Right renal pelvis (tissue), 4 donors: Measurements from ENCODE around the gene OR10K1. TPM values are rescaled to one million over a fixed set of nuclear protein-coding genes. Genes with fewer than 3 reads are reported as not detected.
"Not testable (repeated sequence)": the region's sequence is repeated elsewhere in the genome, so short reads cannot be mapped to it uniquely, and the experiment has no call there.

Experiments
- DNase-seq, 4 donors: peaks; one replicate each; pipeline ENCODE4 v3.0.0-alpha.2; 2013; ENCODE audit warnings: low read depth in 4 of 4, low spot score in 3 of 4, missing footprints in 1 of 4
- polyA plus RNA-seq, 4 donors: library from polyadenylated mRNA; unstranded; fragments of 120-200 nt; gene quantifications; one replicate each; pipeline ENCODE4 v1.2.1, GENCODE V29; 2013; ENCODE audit not compliant: insufficient read length in 4 of 4

The OR10K1 gene, protein sequence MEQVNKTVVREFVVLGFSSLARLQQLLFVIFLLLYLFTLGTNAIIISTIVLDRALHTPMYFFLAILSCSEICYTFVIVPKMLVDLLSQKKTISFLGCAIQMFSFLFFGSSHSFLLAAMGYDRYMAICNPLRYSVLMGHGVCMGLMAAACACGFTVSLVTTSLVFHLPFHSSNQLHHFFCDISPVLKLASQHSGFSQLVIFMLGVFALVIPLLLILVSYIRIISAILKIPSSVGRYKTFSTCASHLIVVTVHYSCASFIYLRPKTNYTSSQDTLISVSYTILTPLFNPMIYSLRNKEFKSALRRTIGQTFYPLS
- under 1 TPM in 1 of 4 donors, not detected in 3; 0.06 TPM for polyA plus RNA-seq

DNA sequence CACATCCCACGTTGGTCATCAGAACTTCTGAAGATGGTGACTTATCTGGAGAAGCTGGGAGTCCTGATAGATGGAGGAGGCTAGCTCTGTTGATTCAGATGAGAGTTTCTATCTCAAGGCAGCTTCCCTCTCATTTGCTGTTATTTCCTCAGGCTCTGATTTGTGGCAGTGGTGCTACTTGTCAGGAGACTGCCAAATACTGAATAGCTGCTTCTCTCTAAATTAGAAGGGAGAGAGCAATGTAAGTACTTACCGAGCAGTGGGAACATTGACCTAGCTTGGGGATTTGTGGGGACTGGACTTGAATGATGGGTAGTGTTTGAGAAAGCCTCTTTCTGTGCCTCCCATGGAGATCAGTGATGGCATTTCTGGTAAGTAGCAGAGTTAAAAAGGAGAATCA is at the start of gene OR10K1:
TSS of gene OR10K1 (plus strand) at position 301 of the 400 bp plus-strand sequence. CDS start 3,728 bp downstream, outside the sequence.
- DNase-seq, result no peak

DNA sequence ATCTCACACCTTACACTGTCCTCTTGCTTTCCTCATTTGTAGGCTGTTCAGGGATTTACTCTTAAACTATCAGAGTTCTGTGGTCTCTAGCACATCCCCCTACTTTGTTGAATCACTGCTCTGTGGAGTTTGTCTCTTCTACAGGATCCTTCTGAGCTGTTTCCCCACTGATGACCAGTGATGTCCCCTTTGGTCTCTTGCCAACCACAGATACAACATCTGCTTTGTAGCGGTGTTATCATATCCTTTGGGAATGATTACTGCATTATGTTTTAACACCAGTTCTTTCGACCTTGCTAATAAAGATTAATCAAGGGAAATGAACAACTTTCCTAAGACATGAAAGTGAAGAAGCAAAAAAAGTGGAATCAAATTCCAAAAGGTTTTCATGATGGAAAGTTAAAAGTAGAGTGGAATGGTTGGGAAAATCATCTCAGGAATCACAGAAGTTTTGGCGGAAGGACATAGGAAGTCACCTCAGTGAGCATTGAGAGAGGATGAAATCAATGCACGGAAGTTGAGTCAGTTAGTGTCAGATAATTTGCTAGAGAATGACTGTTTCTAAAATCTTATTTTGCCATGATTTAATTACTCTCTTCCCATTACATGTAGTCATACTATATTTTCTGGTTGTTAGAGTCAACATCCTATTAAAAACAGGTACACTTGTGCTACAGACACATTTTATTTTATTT is 46.8 kb upstream of the OR10K1 start:
- no peak for DNase-seq

DNA sequence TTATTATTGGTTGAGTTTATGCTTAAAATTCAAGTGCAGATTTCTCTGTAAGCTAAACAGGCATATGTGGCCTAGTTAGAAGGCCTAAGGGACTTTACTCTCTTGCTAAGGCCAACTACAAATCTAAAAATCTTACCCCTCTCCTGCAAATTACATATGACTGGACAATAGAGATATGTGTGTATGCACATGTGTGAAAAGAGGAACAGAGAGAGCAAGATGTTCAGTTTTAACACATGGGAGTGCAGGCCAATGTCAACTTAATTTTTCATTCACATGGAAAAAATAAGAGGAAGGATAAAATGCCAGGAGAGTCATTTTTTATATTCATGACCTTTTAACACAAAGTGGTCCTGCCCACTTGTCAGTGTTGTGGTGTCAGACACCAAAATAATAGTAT is 44.0 kb upstream of the OR10K1 start:
- DNase-seq, result no peak

DNA sequence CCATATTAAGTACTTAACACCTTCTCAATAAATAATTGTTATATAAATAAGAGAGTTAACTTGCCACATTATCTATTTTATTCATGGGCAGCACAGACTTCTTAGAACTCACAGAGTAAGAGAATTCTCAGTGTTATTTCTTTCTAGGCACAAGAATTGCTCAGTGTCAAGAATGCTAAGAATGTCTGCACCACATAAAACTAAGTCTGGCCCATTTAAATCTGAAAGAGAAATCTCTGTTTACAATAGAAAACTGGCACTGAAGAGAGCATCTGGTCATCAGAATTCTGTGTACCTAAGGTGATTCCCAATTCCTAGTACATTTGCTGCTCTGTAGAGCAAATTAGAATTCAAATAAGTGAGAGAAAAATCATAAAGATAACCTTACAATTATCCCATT is 39.4 kb upstream of the OR10K1 start:
- DNase-seq, result no peak

DNA sequence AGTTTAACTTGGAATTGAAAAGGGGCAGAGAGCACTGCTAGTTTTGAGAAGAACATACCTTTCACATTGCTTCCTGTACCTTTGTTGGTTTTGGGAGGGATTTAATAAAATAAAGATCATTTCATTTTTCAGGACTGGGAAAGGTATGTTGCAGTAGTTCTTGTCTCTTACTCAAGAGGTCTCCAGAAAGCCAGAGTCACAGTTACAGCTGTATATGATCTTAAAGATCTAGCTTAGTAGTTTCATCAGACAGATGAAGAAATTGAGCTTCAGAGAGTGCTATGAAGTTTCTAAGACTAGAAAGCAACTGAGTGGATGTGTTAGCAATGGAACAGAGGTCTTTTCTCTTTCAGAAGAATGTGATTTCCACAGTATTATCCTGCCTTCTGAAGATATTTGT is 36.6 kb upstream of the OR10K1 start:
- no peak for DNase-seq

DNA sequence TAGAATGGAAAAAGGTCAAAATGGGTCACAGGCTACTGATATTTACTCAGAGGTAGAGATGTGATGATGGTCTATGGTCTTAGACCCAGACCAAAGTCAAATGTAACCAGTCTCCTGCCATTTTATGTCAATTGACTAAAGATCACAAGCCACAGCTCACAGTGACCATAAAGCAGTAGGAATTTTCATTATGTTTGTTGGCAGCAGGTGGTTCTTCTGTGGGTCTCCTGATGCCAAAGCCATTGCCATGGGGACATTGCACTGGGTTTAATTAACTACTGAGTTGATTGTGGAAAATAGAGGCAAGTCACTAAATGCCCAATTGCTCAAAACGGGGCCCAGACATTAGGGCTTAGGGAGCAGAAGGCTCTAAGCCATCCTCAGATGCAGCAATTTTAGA is 35.5 kb upstream of the OR10K1 start, which contains the start of gene OR10K2:
TSS of gene OR10K2 (minus strand) at position 101 of the 400 bp plus-strand sequence. CDS start 5,371 bp downstream, outside the sequence.
- no peak for DNase-seq

DNA sequence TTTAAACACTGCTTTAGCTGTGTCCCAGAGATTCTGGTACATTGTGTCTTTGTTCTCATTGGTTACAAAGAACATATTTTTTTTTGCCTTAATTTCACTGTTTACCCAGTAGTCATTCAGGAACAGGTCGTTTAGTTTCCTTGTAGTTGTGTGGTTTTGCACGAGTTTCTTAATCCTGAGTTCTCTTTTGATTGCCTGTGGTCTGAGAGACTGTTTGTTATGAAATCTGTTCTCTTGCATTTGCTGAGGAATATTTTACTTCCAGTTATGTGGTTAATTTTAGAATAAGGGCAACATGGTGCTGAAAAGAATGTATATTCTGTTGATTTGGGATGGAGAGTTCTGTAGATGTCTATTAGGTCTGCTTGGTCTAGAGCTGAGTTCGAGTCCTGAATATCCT is 31.5 kb upstream of the OR10K1 start:
- DNase-seq, result not testable (repeated sequence)

DNA sequence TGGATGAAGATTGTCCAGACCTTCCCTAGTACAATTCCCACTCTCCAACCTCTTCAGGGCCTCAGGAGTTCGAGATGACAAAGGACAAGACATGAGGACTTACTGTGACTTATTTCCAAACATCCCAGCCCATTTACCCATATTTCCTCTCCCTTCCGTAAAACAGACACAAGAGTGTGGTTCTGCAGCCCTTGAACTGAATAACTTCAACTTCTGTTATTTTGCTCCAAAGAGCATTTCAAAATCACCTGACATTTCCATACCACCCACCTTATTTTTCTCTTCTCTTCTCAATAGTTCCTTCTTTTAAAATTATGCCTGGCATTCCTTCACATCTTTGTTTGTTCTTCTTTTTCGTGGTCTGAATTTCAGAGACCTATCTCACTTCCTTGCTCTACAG is 26.9 kb upstream of the OR10K1 start:
- DNase-seq, result no peak

DNA sequence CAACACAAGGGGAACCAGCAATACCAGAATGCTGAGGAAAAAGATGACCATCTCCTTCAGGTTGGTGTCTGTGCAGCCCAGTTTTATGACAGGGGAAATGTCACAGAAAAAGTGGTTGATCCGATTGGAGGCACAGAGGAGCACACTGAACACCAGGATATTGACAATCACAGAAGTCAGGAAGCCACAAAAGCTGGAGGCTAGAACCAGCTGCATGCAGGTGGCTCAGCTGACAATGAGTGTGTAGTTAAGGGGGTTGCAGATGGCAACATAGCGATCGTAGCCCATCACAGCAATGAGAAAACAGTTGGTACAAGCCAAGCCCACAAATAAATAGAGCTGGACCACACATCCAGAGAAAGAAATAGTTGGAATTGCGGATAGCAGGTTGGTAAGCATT is 16.3 kb upstream of the OR10K1 start:
- no peak for DNase-seq

DNA sequence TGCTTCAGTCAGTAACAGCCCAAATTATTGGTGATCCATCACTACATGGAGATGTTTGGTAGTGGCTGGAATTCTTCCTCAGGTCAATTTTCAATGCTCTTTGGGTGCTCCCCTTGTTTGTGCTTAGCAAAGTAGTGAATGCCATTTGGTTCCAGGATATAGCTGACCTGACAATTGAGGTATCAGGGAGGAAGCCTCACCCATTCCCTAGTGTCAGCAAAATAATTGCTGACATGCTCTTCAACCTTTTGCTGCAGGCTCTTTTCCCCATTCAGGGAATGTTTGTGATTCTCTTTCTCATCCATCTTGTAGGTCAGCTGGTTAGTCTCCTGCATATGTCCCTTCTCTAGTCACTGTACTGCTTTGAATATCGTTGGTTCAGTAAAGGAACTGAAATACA is 7.1 kb upstream of the OR10K1 start:
- no peak for DNase-seq

DNA sequence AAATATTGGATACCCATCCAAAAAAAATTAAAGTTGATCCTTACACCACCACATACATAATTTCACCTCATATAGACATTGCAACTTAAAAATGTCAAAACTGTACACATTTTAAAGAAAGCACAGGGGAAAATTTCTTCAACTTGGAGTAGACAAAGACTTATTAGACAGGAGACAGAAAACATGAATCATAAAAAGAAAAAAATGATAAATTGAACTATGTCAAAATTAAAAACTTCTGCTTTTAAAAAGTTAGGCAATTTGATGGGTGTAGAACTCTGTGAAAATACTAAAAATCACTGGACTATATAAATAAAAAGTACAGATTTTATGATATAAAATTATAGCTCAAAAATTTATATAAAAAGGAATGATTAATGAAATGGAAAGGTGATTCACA is 4.4 kb upstream of the OR10K1 start:
- DNase-seq, result no peak

DNA sequence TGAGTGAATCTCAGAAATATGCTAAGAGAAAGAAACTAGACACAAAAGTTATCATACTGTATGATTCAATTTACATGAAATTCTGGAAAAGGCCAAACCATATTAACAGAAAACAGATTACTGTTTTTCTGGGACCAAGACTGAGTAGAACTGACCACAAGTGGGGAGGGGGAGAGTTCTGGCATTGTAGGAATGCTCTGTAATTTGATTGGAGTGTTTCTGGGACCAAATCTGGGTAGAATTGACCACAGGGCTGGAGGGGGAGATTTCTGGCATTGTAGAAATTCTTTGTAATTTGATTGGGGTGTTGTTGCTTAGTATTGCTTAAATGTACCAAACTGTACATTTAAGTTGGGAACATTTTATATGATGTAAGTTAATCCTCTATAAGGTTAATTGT is 3.4 kb upstream of the OR10K1 start:
- no peak for DNase-seq

DNA sequence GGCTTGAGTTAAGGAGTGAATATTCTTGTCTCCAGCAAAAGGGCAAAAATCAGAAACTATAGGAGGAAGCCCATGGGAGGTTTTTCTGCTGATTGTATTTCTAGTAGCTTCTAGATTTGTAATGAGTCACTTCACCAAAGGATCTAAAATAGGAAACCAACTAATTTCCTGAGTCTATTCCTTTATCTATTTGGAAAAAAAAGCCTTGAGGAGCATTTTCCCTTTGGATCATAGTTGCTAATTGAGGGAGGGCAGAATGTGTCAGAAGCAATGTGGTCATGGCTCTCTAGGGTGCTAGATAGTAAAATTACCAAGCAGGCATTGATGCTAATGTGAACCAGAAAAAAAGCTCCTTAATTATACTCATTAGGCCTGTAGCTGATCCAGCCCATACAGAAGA is 10.3 kb downstream of the OR10K1 start, which contains the start of gene OR10R2:
TSS of gene OR10R2 (plus strand) at position 301 of the 400 bp plus-strand sequence. CDS start 106 bp downstream, outside the sequence.
- no peak for DNase-seq

DNA sequence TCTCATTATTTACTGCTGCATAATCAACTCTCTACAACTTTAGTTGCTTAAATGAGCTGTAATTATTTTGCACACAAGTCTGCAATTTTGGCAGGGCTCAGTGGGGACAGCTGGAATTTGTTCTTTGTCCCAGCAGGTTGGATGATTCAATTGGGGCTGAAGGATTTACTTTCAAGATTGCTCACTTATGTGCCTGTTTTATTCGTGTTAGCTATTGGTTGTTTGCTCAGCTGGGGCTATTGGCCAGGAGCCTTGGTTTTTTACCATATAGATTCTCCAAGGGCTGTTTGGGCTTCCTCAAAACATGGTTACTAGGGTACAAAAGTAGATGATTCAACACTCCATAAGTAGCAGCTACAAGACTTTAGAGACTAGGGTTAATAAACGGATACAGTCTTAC is 23.8 kb downstream of the OR10K1 start:
- DNase-seq, result no peak

DNA sequence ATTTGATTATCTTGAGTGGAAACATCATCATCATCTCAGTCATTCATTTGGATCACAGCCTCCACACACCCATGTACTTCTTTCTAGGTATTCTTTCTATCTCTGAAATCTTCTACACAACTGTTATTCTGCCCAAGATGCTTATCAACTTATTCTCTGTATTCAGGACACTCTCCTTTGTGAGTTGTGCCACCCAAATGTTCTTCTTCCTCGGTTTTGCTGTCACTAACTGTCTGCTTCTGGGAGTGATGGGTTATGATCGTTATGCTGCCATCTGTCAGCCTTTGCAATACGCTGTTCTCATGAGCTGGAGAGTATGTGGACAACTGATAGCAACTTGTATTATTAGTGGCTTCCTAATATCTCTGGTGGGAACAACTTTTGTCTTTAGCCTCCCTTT is 29.7 kb downstream of the OR10K1 start:
- no peak for DNase-seq

DNA sequence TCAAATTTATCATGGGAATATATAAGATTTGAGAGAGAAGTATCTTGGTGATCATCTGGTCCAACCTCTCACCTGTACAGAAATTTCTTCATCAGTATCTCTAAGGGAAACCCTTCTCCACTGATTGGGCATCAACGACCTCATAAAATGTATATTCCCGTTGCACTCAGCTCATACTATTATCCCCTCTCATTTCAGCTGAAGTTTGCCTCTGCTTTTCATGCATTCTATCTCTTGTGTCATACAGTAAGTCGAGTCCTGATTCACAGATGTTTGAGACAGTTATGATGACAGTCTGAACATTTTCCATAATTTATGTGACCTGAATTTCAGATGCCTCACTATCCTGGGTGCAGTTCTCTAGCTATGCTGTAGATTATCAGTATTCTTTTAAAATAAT is 31.4 kb downstream of the OR10K1 start:
- no peak for DNase-seq

DNA sequence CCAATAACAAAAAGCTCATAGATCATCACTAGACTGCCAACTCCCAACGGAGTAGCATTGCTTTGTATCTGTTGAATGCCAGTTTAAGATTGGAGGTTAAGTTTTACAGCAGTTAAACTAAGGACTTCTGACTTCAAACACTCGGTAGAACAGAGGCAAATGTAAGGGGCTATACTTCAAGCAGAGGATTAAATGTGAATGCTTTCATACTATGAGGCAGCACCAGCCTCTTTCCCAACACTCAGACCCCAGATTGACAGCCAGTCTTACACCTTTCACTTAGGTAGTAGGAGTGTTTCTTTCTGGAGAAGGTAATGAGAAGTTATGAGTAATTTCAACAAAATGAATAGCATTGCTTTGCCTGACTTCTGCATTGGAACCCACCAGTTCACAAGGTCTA is 33.2 kb downstream of the OR10K1 start:
- no peak for DNase-seq

DNA sequence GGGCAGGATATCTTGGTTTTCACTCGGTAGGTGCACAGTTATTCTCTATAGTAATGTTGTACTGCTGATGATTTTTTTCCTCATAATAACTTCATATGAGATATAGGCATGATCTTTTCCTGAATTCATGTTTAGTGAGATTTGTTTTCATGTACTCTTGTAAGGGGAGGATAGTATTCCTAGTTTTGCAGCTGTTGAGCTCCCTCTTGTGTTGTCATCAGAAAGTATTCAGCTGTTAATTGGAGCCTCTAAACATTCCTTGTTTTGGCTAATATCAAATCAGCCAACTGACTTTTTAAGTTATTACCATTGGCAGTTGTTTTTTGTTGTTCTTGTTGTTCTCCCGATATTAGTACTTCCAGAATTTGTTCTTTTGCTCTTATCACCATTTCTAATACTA is 34.7 kb downstream of the OR10K1 start:
- peak in 2 of 4 donors; percentile 7 to 10 for DNase-seq

DNA sequence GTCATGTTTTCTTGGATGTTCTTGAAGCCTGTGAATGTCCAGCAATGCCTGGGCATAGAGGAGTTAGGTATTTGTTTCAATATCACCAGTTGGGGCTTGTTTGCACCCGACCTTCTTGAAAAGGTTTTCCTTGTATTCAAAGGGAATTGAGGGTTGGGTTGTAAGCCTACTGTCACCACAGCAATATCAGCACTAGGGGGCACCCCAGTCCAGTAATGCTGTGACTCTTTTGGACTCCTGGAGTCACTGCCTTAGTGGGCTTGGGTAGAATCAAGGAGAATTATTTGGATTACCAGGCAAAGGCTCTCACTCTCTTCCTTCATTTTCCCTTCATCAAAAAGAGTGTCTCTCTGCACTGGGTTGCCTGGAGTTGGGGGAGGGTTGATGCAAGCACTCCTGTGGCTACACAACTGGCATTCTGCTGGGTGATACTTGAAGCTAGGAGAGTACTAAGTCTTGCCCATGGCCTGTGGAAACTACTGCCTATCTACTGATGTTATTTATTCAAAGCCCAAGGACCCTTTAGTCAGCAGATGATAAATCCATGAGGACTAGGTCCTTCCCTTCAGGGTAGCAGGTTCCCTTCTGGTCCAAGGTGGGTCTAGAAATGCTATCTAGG is 44.8 kb downstream of the OR10K1 start:
- DNase-seq, result no peak

DNA sequence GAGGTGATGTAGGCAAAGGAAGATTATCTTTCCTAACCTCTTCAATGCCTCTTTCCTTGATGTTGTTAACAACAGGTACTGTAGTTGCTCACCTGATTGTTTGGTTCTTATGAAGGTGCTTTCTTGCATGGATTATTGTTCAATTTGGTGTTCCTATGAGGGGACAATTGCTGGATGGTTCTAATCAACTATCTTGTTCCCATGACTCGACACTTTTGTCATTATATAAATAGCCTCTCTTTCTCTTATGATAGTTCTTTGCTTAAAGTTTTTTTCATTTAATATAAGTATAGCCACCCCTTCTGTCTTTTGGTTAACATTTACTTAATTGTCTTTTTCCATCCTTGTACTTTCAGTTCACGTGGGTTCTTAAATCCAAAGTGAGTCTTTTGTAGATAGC is 45.9 kb downstream of the OR10K1 start:
- DNase-seq, result no peak

DNA sequence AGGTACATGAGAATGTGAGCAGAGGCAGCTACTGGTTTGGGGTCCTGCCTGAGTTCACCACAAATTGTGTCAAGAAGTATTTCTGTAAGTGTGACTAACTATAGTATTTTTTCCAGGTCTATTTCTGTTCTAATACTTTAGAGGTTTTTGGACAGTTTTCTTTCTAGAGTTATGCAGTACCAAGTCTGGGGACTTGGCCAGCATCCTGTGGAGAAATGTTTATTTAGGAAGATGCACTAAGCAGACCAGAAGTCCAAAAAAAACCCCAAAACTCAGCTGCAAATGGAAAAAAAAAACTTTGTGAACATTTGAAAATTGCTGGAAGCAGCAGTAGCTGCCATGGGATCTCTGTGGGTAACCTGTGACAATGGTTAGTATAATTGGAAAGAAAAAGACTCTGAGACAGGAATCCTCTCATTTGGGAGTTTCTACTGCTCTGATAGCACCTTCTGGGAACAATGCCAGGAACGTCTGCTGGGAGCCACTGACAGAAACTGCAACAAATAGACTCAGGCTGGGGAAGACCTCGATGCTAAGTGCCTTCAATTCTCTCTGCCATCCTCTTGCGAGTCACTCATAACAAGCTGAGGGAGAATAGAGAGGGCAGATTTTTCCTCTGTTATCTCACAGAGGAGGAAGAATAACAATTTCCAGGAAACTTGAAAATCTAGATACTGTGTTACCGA is 48.0 kb downstream of the OR10K1 start:
- DNase-seq, result no peak
